Cardiac septum (tissue), 1 donor: ENCODE data around the gene AK5. TPM values are rescaled to one million over a fixed set of nuclear protein-coding genes. Genes with fewer than 3 reads are reported as not detected.

Experiments
- DNase-seq: peaks from one replicate; pipeline ENCODE4 v3.0.0-alpha.2; 2020; ENCODE audit warnings: low spot score
- intact Hi-C: fragments of 100-400 bp; cut with DNase I; formaldehyde crosslinking; loops from one replicate; pipeline ENCODE4 v1.14.0; 2022
- total RNA-seq: library from RNA; stranded (reverse); fragmentation: NEBNext Ultra II Directional; extraction: Animal tissue kit (Norgen Biotek cat#: 25700); gene quantifications from one replicate; pipeline ENCODE4 v1.2.1, GENCODE V29; 2021
- donor health status: DM: no; HTN: no; CAD: no.

The AK5 gene
- total RNA-seq, 1 donor from 2014 or later = 1.3 TPM

DNA sequence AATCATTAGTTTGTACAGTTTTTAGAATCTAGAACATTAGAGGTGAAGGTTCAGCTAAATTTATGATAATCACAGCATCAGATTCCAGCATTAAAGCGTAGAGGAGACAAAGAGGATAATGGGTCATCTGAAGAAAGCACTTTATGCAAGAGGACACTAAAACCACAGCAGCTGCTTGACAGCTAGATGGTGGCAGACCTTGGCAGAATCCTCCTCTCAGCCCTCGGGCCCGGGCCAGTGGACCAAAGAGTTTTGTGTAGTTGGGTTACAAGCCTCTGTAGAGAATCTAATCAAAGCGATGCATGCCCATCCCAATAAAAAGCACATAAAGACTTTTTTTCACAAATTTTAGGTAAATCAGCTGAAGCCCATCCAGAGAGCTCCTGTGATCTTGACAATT is 59.4 kb downstream of the AK5 start:
- no peak for DNase-seq
- intact Hi-C loops = no loop called here

DNA sequence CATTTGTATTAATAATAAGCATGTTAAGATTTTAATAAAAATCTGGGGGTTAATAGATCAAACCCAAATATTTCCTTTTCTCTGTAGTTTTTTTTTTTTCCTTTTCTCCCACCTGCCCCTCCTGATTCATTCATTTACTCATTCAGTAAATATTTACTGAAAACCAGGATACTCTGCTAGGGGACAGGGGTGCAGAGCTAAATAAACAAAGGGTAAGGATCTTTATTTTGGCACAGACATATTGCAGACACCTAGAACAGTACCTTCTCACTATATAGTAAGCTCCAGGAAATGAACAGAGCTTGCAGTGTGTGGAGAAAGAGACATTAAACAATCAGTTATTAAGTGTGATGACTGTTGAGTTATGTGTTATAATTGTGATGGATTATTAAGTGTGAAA is 60.9 kb downstream of the AK5 start:
- no peak for DNase-seq
- intact Hi-C loops = no loop called here

DNA sequence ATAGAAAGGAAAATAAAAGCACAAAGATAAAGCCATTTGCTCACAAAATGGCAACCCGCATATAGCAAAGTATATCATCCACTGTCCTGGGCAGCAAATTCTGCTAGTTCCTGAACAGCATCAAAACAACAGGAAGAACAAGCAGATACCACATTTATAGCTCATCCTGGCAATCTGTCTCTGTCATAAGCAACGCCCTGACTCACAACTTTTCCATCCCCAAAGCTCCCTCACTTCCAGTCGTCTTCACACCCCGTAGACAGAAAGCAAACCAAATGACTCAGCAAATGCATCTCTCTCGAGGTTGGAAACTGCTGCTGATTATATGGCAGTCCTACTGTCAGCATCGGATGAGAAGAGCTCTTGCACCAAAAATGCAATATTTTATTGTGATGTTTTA is 65.8 kb downstream of the AK5 start:
- DNase-seq = no peak
- intact Hi-C loops = no loop called here

DNA sequence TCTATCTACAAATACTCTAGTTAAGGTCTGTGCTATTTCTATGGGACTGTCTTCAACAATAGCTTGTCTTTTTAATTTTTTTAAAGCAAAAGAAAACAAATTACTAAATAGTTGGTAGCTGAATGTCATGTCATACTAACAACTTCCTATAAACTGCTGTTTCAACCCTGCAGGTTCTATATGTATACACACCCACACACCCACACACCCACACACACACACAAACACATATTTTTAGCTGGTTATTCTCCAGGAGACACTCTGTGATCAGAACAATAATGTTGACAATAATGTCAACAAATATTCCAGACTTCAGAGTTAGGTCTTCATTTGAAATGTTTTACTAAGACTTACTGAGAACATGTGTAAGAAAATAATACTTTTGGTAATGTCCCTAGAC is 66.7 kb downstream of the AK5 start:
- no peak for DNase-seq
- intact Hi-C loops = no loop called here

DNA sequence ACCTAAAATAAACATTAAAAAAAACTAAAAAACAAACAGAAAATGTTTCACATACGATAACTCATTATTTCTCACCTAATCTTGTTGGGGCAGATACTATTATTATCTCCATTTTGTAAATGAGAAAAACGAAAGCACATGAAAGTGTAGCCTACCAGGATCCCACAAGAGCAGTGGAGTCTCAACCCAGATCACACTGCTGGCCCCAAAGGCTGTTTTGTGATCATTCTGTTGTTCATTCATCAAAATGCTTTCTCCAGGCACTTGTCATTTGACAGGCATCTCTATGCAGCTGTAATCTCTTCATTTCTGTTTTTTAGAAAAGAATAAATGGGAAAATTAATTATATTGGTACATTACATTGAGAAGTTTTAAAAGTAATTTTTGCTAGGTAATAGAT is 67.5 kb downstream of the AK5 start:
- DNase-seq = no peak
- intact Hi-C loops = no loop called here

DNA sequence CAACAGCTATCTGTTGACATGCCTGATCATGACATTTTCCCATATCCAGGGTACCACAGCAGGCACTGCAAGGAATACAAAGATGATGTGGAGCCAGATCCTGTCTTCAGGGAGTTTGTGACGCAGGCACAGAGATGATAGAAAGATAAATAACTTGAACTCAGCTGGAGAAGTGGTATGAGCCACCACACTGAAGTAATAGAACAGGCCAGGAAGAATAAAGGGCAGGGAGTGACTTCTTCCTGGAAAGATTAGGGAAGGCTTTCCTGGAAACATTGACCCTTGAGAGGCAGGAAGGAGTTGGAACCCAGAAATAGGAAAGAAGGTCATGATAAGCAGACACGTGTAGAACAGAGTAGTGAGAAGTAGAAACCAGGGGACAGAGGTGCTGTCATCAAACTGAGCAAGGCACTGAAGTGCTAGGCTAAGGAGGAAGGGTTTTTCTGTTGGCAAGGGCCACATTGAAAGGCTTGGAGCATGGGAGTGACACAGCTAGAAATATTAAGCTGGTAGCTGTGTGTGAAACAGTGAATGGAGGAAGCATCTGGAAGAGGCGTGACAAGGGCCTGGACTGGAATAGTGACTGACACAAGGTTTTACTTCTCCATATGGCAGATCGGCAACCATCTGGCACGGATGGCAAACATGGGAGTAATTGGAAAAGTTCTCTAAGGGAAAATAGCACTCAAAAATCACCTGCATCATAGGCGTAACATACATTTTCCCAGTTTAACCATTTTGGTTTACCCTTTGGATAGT is 68.4 kb downstream of the AK5 start:
- intact Hi-C loops = no loop called here
- DNase-seq = no peak

DNA sequence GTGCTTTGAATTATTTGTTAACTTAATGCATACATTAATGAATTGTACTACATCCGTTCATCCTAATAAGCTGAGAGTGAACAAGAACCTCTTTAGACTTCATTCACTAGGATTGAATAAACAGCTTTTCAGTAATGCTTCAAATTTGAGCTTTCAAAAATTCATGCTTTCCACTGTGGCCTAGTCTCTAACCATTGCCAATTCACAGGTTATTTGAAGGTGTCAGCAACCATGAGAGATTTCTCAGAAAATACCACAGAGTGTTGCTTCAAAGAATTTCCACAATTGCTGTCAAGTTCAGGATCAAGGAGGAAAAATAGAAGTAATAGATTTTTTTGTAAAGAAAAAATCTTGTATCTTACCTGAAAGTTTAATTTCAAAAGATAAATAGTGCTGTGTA is 72.7 kb downstream of the AK5 start:
- intact Hi-C loops = no loop called here
- DNase-seq = no peak

DNA sequence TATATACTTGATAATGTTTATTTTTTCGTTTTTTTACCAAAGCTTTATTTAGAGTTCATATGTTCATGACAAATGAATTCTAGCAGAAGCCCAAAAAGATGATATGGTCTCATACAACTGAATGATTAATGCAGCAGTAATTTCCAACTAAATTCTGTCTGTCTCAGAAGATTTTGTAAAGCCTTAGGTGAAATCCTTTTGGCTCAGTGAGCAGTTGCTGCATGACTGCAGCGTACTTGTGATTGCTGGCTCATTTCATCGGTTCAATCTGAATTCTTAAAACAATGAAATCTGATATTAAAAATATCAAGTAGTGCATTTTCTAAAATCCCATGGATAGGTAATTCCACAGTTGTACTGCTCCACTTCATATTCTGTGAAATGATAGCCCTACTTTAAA is 73.2 kb downstream of the AK5 start:
- intact Hi-C loops = no loop called here
- no peak for DNase-seq

DNA sequence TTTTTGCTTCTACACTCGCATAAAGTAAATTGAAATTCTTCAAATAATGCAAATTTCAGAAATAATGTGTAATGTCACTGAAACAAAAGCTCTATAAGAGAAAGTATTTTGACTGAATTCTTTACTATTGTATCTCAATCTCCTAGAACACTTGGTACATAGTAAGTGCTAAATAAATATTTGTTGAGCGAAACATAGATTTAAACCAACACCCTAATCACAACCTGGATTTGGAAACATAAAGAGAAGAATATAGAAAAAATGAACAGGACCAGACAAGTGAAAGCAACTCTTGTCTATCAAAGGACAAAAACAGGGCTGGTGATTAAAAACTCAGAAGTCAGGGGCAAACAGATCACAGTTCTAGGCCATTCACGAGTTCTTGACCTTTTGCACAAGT is 74.3 kb downstream of the AK5 start:
- DNase-seq = no peak

DNA sequence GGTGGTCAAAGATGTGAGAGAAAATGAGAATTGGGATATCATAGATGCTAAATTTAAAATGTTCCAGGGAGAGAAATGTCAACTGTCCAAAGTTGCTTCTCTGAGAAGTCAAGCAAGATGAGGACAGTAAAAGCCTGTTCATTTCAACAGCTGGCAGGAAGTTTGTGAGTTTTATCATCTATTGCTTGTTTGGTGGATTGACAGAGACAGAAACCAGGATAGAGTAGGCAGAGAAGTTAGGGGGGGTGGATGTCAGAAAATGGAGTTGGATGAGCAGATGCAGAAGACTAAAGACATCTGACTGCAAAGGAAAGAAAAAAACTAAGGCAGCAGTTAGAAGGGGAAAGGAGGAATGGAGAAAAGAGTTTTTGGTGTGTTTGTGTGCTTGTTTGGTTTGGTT is 78.4 kb downstream of the AK5 start:
- no peak for DNase-seq
- intact Hi-C loops = no loop called here

More for the DNA sequence above, 74.3 kb downstream of the AK5 start:
- intact Hi-C loops = no loop called here

DNA sequence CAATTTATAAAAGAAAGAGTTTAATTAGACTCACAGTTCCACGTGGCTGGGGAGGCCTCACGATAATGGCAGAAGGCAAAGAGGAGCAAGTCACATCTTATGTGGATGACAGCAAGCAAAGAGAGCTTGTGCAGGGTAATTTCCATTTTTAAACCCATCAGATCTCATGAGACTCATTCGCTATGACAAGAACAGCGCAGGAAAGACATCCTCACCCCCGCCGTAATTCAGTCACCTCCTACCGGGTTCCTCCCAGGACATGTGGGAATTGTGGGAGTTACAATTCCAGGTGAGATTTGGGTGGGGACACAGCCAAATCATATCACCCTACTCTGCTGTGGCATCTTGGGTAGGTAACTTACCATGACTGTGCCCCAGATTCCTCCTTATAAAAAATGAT is 79.8 kb downstream of the AK5 start:
- no peak for DNase-seq
- intact Hi-C loops = no loop called here

DNA sequence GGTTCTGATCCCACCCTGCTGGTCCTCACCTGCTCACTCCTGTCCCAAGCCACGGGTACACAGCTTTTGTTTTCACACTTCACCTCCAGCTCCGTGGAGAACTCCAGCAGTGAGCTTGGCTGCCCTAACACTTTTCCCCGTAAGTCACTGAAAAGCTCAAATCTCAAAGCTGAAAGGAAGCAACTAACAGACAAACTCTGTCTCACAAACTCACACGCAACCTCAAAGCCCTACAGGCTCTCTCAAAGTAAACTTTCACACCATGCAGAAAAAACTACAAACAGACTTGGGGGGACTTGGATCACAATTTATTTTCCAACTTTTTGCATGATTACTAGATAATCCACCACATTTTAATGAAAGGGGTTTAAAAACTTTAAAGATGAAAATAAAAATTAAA is 88.3 kb downstream of the AK5 start:
- DNase-seq = no peak
- intact Hi-C loops = no loop called here

DNA sequence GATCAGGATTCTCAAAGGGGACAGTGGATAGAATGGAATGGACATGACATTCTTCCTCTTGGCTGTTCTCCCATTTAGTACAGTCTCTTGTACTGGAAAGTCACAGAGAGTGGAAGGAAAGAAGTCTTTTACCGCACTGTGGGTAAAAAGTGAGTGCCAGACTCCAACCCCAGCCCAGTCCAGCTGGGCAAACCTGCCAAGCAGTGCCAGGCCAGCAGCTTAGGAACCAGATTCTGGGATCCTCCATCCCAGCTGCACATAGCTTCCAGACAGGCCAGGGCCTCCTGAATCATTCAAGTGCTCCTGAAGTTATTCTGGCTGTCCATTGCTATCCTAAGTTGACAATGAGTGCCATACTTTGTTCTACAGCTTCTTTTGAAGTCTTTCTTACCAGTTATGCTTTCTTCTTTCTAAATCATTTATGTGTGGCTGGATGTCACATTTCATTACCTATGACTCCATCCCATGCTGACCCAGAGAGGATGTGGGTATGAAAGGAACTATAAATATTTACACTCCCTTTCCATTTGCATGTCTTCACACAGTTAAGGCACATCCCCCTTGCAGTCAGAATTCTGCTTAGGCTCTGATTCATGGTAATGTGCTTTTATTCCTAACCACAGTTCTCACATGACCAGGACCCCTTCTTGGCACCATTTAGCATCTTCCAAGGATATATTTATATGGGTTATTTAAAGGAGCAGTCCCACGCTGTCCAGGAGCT is 88.9 kb downstream of the AK5 start:
- intact Hi-C loops = no loop called here
- DNase-seq = no peak

DNA sequence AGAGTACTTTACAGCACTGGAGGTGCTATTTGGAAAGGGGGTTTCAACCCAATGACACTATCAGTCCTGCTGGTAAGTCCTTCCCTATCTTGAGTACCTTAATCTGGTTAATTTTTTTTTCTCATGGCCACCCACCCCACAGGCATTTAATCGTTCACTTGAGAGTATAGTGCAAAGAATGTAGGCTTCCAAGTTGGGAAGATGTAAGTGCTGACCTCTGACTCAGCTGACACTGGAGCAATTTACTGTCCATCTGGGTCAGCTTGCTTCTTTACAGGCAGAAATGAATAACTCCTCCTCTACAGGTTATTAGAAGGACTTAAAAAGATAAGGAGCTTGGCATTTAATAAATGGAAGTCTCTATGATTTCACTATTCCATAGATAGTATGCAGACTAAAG is 89.6 kb downstream of the AK5 start:
- no peak for DNase-seq
- intact Hi-C loops = no loop called here

DNA sequence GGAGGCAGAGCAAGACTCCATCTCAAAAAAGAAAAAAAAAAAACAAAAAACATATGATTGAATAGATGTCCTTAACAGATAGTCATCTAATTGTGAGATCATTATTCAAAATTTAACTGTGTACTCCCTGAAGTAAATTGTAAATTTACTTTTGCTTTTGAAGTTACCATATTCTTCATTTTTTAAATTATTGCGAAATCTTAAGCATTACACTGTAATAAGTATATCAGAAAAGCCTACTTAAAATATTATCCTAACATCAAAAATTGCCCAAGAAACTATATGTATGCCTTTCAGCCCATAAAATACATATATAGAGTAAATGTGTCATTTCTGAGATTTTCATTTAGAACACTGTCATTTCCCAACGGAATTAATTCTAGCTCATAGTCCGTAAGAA is 91.9 kb downstream of the AK5 start:
- no peak for DNase-seq
- intact Hi-C loops = no loop called here

DNA sequence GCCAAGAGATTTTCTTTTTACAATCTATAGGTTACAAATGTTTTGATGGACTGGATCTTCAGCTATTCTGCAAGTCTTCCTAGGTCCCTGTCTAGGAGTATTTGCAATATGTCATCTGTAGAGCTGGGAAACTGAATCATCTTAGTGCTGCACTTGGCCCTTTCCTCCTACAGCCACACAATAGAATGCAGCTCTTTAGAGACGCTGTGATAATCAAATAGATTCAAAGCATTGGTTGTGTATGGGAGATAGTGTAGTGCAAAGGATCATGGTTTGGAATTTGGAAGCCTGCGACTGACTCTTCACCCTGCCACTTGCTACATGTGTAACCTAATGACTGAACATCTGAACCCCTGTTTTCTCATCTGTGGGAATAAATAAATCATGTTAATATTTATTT is 93.7 kb downstream of the AK5 start:
- intact Hi-C loops = no loop called here
- DNase-seq = no peak

DNA sequence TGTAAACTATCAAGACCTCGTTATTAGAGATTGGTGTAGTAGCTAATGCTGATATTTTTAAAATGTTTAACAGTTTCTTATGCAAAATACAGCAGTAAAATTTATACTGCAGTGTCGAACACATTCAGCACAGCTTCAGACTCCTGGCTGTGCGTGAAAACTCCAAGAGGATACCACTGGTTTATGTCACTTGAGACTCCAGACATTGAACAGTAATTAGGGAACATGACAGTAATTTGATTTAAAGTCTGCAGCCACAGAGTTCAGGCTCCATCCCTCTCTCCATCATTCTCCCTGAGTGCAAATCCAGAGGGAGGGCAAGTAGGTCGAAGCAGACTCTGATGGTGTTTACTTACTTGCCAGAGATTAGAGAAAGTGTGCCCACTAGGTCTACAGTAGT is 94.2 kb downstream of the AK5 start:
- intact Hi-C loops = no loop called here
- no peak for DNase-seq

DNA sequence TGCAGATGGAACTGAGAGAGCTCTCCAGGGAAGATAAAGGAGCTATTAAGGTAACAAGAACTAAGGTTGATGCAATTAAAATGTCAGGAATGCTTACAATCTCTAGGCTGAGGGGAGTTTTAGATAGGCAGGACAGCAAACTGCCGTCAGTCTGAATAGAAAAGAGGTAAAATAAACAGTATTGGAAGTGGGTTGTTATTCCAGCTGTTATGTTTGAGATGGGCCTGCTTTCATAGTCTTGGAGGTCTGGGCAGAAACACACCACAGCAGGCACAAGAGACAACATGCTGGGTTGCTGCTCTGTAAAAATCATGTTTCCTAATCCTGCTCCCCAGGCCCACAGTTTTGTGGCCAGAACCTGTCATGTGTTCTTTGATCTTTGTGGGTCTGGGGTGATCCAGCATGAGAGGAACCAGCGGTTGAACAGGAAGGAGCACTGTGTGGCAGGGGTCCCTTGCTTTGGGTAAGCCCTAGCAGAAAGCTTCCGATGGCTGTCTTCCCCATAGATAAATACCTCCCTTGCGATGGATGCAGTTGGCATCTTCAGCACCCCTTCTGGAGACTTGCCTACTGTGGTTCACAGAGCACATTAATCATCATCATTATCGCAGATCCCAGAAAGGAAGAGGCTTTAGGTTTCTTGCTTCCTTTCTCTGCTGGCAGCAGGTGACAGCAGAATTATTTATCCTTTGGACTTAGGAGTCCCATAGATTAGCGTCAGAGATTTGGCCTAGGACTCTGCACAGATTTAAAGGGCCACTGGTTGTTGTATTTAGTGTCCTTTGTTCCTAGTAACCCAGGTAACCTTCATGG is 97.1 kb downstream of the AK5 start:
- intact Hi-C loops = no loop called here
- DNase-seq = no peak

DNA sequence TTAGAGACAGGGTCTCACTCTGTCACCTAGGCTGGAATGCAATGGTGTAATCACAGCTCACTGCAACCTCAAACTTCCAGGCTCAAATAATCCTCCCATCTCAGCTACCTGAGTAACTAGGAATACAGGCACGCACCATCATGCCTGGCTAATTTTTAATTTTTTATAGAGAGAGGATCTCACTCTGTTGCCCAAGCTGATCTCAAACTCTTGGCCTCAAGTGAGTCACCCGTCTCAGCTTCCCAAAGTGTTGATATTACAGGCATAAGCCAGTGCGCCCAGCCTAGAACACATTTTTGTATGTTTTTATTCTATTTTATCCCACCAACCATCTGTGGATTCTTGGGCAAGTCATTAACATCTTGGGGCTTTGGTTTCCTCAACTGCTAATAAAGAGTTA is 100.5 kb downstream of the AK5 start:
- intact Hi-C loops = no loop called here
- DNase-seq = no peak

DNA sequence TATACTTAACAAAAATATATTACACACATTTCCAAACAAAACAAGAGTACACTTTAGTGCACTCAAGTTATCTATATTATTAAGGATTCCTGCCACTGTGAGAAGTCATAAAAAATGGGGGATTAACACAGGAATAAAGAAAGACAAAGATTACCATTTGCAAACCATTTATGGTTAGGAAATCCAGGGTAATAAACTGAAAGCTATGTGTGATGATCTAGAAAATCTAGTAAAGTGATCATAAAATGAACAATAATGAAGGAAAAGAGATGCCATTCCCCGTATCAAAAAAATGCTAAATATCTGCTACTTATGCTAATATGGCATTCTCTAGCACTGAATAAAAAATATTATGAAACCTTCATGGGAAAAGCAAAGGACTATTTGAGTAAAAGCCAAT is 101.4 kb downstream of the AK5 start:
- intact Hi-C loops = no loop called here
- DNase-seq = no peak

DNA sequence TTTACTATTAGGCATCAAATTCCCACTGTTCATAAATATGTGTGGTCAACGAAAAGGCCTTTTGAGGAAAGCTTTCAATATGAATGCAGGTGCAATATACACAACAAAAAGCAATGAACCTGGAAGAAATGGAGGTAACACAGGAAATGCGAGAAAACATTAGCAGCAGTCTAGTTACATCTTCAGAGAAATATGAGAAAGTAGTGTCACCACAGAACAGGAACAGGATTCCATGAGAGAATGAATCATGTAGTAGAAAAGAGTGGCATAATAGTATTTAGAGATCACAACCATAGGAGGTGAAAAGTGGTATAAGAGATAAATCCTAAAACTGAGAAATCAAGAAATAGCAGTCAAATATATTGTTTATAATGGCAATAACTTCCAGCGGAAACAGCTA is 103.7 kb downstream of the AK5 start:
- no peak for DNase-seq
- intact Hi-C loops = no loop called here
